Right kidney (tissue), 1 donor: ENCODE results near the gene TMPRSS13.
A peak's percentile ranks its signal among the peaks of the same experiment; 100 is the strongest.

Experiments
- DNase-seq: peaks from one replicate; pipeline ENCODE4 v3.0.0-alpha.2; 2016

Gene TMPRSS13

GRCh38 chr11:117912497-117912896 lies 16.7 kb downstream of the TMPRSS13 start:
- no peak for DNase-seq

DNA sequence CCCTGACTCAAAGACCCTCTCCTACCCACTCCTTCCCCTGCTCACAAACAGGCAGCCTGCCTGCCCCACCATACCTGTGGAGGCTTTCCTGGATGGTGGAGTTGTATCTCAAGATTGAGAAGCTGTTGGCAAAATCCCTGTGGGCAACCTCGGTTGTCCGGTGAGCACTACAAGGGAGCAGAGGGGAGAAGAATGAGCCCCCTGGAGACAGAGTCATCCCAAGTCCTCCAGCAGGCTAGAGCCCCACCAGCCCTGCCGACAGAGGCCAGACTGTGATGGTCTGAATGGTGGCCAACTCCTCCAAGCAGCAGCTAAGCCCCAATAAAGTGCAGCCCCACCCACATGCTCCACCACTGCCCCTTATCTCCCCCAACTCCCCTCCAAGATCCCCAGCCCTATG lies 17.5 kb downstream of the TMPRSS13 start:
- no peak for DNase-seq

- DNase-seq, result no peak
These were observed 18.1 kb downstream of the TMPRSS13 start for GRCh38 chr11:117910941-117911655.

DNA sequence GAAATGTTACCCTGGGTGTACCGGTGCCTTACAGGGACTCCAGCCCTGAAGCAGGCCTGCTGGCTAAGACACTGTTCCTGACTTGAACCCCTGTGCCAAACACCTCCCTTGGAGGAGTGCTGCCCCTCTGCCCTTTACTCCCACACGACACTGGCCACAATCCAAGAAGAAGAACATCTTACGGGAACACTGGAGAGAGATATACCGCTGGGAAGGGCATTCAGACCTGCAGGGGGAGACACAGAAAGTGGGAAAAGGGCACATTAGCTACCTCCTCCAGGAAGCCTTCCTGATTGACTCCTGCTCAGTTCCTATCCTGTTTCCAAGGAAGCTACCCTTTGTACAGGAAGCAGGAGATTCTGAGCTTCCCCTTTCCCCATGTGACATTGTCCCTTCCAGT lies 18.7 kb downstream of the TMPRSS13 start:
- no peak for DNase-seq

DNA sequence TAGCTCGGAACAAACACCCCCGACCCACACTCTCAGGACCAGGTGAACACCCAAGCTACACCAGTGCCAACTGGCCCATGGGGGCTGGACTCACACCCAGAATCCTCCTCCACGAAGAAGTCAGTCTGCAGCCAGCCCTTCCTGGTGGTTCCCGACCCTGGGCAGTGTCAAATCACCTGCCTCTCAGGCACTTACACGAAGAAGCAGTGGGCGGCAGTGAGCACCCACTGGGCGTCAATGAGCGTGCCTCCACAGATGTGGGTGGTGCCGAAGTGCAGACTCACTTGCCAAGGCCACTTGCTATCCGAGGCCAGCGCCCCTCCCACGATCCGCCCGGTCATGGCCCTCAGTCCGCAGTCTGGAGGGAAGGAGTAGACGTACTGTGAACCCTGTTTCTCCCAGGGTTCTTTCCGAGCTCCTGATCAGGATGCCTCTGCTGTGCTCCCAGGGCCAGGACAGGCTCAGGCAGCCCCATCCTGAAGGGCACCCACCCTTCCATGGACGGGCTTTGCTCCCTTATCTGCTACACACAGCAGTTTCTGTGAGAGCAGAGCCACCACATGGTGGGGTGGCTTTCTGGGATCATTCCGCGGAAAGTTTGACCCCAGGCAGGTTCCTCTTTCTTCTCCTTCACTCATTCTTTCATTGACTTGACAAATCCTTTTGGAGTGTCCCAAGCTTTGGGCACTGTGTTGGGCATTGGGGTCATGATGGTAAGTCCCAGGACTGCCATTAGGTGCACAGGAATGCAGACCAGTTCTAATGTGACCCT lies 19.4 kb downstream of the TMPRSS13 start:
- DNase-seq, result no peak

DNA sequence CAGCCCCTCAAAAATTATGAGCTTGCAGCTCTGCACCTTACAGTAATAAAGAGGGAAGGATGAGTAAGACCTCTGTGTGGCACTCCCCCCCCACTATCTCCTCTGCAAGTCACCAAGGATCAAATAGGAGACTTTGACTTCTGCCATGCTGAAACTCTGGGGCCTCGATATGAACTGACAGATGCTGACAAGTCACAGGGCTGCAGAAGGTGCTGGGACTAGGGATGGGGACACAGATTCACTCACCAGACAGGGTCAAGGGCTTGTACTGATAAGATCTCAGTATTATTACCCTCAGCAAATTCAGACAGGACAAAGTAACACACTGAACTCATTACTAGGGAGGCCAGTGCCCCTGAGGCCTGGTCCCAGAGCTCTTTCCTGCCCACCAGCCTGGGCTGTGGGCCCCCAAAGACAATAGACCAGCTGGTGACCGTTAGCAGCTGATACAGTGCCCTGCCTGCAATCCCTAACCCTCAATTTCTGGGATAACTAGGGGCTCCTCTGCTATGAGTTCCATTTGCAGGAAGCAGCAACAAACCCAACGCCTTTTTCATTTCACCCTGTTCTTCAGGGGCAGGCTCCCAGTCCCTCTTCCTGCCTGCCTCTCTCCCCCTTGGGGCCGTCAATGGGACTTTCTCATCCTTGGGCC lies 20.1 kb downstream of the TMPRSS13 start:
- no peak for DNase-seq

- no peak for DNase-seq
These were observed 20.9 kb downstream of the TMPRSS13 start for GRCh38 chr11:117908109-117908895.

DNA sequence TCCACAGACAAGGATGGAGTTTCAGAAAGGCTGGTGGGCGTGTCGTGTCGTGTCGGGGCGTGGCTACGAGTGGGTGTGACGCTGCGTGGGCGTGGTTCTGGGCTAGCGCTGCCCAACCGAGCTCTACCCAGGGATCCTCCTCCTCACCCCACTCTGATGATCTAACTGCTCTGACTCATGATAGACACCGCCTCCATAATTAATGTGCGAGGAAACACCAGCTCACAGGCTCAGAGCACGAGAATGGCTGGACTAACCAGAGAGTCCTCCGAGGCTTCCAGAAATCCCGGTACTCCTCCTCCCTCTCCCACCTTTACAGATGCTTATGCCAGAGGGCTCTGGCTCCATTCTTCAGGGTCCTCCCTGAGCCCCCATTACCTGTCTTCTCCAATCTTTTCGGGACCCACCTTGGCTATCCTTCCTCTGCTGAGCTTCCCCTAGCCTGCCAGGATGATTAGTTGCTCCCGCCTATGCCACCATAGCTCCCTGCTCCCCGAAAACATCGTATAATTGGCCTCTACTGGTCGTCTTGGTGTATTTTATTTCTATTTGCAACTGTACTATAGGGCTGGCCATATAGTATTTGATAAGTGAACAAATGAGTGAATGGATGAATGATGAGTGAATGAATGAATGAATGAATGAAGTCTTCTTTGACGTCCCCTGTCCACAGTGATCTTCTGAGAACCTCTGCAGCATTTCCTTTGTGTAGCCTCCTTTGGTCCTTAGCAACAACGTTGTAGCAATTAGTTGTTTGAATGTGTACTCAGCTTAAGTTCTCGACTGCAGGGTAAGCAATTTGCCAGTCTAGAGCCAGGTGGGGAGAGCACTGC lies 21.7 kb downstream of the TMPRSS13 start:
- peak; percentile 57 for DNase-seq

DNA sequence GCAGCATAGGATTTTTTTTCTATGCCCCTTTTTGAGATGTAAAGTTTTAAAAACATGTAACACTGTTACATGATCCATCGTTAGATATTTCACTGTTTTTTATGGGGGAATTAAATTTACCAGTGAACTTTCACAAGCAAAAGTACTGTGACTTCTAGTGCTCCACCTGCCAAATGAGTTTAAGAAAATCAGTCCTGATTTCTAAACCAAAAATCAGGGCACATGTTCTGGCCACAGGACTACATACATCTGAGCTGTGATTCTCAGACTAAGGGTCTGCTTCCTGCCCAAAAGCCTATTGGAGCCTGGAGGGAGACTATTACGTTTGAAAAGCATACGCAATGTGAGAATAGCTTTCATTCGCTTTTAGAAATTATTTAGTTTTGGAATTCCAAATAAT lies 22.5 kb downstream of the TMPRSS13 start:
- no peak for DNase-seq

DNA sequence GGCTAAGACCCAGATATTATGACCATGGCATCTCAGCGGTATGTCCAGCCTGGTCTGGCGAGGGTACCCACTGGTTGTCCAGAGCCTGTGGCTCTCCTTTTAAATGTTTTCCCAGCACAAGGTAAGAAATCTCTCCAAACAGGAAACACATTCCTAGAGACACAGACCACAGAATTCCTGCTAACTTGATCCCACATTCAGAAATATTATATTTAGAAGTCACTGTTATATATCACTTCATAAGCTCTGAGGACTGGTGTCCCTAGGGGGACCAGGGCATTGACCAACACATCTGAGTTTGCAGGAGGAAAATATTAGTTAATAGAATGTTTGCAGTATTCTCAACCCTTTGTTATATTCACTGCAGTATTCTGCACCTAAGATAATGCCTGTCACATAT lies 23.1 kb downstream of the TMPRSS13 start:
- DNase-seq, result no peak

- DNase-seq, result no peak
These were observed 23.7 kb downstream of the TMPRSS13 start for GRCh38 chr11:117905524-117905923.

DNA sequence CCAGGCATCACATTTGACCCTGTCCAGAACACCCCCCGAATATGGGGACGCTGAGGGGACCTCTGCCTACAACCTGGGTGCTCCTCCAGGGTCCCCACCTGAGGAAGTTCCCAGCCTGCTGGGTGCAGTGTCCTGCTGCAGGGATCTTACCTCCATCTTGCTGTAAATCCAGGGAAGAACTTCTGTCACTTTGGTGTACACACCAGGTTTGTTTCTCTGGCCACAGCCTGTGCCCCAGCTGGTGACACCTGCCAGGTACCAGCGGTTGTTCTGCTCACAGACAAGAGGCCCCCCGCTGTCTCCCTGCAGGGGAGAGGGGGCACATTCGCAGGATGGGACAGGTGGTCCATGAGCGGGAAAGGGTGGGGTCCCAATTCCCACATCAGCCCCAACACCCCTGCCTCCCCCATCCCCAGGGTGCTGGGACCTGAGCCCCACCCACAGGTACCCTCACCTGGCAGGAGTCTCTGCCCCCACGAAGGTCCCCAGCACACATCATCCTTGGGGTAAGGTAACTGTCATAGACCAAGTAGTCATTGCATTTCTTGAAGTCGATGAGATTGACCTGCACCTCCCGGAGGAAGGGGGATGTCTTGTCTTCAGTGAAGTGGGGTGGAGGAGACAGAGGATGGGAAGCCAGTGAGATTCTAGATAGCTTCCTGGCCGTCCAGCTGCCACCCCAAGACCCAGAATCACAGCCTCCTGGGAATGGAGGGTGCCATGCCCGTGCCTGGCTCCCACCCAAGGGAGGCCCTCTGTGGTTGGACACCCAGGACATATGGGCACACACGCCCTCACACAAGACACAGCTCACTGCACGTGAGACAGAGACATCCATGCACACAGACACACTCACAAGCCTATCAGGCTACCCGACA lies 25.5 kb downstream of the TMPRSS13 start:
- no peak for DNase-seq

DNA sequence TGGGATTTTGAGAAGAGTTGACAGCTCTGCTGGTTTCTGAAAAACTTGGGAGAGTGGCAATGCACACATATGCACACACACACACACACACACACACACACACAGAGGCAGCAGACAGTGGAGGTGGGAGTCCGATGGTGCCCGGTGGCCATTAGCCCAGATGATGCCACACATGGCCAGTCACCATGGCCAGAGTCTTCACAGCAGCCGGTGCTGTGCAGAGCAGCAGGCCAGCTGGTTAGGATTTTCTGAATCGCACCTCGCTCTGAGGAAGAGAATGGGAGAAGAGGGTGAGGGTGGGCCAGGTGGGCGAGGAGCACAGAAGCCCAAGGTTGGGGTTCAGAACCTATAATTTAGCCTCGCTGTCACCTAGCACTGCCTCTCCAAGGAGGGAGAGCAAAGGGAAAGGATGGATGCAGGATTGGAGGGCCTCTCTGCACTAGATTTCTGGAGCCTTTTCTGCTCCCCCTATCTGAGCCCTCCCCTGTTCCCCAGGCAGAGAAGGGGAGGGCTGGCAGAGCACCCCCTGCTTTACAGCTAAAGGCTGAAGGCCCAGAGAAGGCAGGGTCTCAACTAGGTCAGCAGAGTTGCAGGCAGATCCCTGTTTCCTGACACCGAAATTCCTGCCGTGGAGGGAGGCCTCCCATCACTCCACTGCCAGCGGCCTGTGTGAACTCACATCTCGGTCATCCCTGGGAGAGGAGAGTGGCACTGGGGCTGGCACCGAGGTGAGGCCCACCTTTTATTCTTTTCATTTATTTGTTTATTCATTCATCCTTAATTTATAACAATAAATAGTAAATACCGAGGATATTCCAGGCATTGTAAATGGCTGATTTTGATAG lies 27.0 kb downstream of the TMPRSS13 start:
- DNase-seq, result no peak

- no peak for DNase-seq
These were observed 27.6 kb downstream of the TMPRSS13 start for GRCh38 chr11:117901601-117902000.

GRCh38 chr11:117900720-117901440 lies 28.3 kb downstream of the TMPRSS13 start:
- DNase-seq, result no peak

- no peak for DNase-seq
These were observed 29.0 kb downstream of the TMPRSS13 start for GRCh38 chr11:117900121-117900648.

GRCh38 chr11:117898059-117898458 lies 31.1 kb downstream of the TMPRSS13 start:
- no peak for DNase-seq

GRCh38 chr11:117892651-117893050 lies 36.6 kb downstream of the TMPRSS13 start:
- DNase-seq, result no peak

GRCh38 chr11:117891362-117891761 lies 37.8 kb downstream of the TMPRSS13 start:
- no peak for DNase-seq
